Fibroblast of villous mesenchyme (primary cell): ENCODE results near the gene NUDT21. TPM values are rescaled to one million over a fixed set of nuclear protein-coding genes. Genes with fewer than 3 reads are reported as not detected.

Experiments used
- DNase-seq: peaks from one replicate; pipeline ENCODE4 v3.0.0-alpha.2; 2010; ENCODE audit warnings: low read depth
- H3K4me3 ChIP-seq: 2 replicates; pipeline ENCODE4 v1.5.1; 2011; ENCODE audit warnings: low read depth, mild to moderate bottlenecking, low read length
- CTCF ChIP-seq: IDR thresholded peaks from 2 replicates; pipeline ENCODE4 v1.5.1; 2012; ENCODE audit warnings: low read depth, mild to moderate bottlenecking, low read length; ENCODE audit not compliant: insufficient read depth
- total RNA-seq: library from RNA; depleted of rRNA; stranded (reverse); fragments of >200 nt; gene quantifications from 2 replicates; pipeline ENCODE4 v1.2.3, GENCODE V29; 2012

Gene NUDT21
- total RNA-seq, 1 donor: 83.8 TPM

- no peak for TF ChIP-seq CTCF
- H3K4me3 ChIP-seq: no peak overlapping the region
- DNase-seq: no peak
These were observed 31.2 kb downstream of the NUDT21 start for GRCh38 chr16:56419740-56420548.

- TF ChIP-seq CTCF: no peak
- no peak for DNase-seq
- H3K4me3 ChIP-seq: no peak overlapping the region
These were observed 34.0 kb downstream of the NUDT21 start for GRCh38 chr16:56417138-56417537.

- H3K4me3 ChIP-seq: no peak overlapping the region
- no peak for TF ChIP-seq CTCF
- DNase-seq: no peak
These were observed 35.3 kb downstream of the NUDT21 start for GRCh38 chr16:56415875-56416274.

GRCh38 chr16:56414366-56414765 is 36.8 kb downstream of the NUDT21 start:
- DNase-seq: no peak
- TF ChIP-seq CTCF: no peak
- H3K4me3 ChIP-seq: no peak overlapping the region

GRCh38 chr16:56413381-56413780 is 37.8 kb downstream of the NUDT21 start:
- no peak overlapping the region for H3K4me3 ChIP-seq
- no peak for DNase-seq
- TF ChIP-seq CTCF: no peak

- DNase-seq: no peak
- no peak overlapping the region for H3K4me3 ChIP-seq
- TF ChIP-seq CTCF: no peak
These were observed 39.5 kb downstream of the NUDT21 start for GRCh38 chr16:56411624-56412023.

GRCh38 chr16:56411123-56411522 is 40.0 kb downstream of the NUDT21 start:
- TF ChIP-seq CTCF: no peak
- no peak overlapping the region for H3K4me3 ChIP-seq
- no peak for DNase-seq
